Effector CD8-positive, alpha-beta T cell (primary cell): ENCODE measurements around the gene USP19.
A peak's percentile ranks its signal among the peaks of the same experiment; 100 is the strongest.

Source experiments
- DNase-seq: peaks from one replicate; lab custom pipeline; 2025; lab: John Stamatoyannopoulos, UW
- total RNA-seq, 4 experiments: gene quantifications; one replicate each; lab custom pipeline; 2026; lab: John Stamatoyannopoulos, UW

Gene USP19, protein sequence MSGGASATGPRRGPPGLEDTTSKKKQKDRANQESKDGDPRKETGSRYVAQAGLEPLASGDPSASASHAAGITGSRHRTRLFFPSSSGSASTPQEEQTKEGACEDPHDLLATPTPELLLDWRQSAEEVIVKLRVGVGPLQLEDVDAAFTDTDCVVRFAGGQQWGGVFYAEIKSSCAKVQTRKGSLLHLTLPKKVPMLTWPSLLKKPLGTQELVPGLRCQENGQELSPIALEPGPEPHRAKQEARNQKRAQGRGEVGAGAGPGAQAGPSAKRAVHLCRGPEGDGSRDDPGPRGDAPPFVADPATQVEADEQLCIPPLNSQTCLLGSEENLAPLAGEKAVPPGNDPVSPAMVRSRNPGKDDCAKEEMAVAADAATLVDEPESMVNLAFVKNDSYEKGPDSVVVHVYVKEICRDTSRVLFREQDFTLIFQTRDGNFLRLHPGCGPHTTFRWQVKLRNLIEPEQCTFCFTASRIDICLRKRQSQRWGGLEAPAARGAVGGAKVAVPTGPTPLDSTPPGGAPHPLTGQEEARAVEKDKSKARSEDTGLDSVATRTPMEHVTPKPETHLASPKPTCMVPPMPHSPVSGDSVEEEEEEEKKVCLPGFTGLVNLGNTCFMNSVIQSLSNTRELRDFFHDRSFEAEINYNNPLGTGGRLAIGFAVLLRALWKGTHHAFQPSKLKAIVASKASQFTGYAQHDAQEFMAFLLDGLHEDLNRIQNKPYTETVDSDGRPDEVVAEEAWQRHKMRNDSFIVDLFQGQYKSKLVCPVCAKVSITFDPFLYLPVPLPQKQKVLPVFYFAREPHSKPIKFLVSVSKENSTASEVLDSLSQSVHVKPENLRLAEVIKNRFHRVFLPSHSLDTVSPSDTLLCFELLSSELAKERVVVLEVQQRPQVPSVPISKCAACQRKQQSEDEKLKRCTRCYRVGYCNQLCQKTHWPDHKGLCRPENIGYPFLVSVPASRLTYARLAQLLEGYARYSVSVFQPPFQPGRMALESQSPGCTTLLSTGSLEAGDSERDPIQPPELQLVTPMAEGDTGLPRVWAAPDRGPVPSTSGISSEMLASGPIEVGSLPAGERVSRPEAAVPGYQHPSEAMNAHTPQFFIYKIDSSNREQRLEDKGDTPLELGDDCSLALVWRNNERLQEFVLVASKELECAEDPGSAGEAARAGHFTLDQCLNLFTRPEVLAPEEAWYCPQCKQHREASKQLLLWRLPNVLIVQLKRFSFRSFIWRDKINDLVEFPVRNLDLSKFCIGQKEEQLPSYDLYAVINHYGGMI (N-terminal part only)
- total RNA-seq = 158 to 214 (median 179) reads per million in 4 experiments

DNA sequence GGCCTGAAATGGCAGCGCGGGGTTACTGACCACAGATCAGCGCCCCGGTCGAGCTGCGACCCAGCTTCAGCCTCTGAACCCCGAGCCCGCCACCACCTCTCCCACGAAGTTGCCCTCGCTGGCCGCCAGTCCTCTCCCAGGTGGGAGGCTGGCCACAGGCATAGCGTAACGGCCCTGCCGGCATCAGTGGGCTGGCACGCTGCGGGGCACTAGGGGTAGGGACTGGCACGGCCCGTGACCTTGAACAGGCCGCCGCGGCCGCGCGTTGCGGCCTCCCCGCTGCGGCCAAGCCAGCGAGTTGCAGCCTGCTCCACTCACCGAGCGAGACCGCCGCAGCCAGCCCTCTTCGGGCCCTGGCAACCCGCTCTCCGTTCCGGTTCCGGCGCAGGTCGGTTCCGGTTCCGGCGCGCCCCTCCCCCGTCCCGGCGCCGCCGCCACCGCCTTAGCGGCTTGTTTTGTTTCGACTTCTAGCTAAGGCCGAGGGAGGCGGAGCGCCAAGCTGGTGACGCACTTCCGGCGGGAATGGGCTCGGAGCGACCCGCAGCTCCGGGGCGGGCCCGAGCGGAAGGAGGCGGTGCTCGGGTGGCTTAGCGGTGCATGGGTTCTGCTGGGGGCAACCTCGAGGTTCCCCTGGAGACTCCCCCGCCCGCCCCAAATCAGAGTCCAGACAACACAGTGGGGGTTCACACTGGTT, at the start of gene USP19:
USP19 (minus strand) TSS at position 386 of the 694 bp plus-strand sequence. CDS start 1,678 bp downstream, outside the sequence.
- peak; percentile 89 for DNase-seq

DNA sequence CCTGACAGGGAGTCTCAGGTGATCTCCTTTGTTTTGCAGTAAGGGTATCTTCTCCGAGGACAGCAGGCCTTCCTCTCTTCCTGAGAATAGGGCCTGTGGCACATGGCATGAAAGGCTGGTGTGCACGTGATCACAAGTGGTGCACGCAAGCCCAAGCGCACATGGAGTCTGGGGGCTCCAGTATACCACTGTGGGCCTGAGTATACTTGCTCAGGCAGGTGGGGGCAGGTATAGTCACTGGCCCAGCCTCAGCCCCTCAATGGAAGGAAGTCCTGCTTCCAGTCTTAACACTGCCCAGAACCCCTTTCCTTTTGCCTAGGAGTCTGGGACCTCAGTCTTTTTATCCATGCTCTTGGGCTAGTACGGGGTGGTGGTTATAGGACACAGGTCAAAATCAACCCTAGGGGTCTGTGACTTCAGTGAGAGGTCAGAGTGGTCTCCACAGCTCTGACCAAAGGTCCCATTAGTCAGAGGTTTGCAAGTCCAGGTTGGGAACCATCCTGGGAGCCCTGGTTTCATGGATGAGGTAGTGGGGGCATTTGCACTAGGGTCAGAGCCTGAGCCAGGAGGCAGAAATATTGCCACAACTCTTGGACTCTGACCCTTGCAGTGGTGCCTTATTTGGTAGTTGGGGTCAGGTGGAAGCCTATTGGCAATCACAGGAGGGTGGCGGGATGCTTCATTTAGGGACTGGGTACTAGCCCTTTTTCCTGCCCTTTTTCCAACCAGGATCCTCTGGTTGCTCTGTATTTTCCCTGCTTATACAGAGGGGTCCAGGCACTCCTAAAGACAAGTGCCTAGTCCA, 46.3 kb upstream of the USP19 start:
- DNase-seq = no peak

DNA sequence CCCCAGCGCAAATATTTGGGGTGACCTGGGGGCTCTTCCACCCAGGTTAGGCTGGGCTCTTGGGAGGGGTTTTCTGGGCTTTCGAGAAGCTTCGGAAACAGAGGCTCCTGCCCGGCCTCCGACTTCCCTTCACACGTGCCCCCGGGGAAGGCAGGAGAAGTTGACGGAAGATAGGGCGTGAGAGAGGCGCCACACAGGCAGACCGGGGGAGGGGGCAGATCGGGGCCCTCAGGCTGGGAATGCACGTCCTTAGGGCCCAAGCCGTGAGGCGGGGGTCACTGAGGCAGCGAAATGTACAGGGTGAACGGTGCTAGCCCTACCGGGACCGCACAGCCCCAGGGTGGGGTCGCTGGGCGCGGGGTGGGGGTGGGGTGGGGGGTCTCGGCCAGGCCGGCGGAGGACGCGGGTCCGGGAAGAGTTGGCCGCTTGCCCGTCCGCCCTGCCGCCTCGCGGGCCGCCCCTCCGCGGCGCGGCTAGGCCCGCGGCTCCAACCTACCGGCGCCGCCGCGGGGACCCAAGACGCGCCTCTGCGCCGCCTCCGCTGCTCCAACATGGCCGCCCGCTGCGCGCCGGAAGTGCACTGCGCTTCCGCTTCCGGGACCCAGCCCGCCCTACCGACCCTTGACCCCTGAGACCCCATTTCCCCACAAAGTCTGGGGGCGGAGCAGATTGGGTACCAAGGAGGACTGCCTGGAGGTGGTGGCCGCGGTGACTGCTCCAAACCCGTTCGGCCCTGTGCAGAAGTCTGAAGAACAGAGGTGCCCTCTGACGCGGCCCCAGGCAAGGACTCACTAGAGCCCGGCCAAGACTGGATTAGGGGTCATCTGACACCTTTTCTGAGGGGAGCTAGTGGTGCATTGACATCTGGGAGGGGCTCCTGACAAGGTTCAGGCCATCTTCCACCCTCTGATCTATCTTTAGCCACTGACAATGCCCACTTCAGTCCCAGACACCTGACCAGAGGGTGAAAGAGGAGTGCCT, 45.4 kb upstream of the USP19 start, which contains the start of gene CCDC71:
CCDC71 (minus strand) TSS at position 561 of the 981 bp plus-strand sequence. CDS start 2,123 bp downstream, outside the sequence.
- peak; percentile 36 for DNase-seq

DNA sequence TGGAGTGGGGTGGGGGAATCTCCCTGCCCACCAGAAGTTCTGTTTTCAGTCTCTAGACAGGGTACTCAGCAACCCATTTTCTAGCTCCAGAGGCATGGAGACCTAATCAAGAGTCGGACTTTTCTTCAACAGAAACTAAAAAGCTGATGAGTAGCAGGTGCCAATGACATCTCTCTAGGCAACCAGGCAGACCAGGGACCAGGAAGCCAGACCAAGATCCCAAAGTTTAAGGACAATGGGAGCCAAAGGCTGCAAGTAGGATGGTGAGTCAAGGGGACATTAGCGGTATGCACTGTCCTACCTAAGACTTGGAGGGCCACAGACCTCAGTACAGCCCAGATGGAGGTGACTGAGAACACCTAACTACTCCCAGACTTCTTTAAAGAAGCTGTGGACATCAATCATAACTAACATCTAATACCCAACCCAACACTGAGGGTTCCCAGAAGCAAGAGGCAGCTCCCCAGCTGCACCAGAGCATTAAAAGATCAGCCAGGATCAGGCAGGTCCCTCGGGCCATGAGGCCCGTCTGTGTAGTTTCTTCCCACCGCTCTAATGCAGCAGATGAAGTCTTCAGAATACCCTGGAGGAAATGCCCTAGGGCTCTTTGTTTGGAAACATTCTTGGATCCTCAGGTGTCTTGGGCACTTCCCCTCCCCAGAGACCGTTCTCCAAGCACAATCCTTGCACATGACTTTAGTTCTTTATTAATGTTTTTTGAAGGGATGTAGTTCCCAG, 44.5 kb upstream of the USP19 start:
- DNase-seq = no peak

DNA sequence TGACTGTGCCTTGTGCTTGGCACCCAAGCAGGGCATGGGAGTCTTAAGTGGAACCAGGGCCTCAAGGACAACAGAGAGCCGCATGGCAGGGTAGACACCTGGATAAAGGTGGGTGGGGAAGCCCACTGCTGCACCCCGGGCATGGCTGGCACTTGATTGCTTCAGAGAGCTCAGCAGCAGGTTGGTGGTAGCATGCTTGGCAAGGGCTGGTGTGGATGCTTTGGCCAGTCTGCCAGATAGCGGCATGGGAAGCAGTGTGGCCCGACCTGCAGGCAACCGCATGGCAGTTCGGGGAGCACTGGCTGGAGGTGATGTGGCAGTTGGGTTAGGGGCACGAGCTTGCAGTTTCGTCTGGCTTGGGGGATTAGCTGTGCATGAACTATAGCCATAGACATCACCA, 43.0 kb upstream of the USP19 start:
- no peak for DNase-seq

GRCh38 chr3:49162751-49163419, 42.3 kb upstream of the USP19 start:
- DNase-seq = no peak

DNA sequence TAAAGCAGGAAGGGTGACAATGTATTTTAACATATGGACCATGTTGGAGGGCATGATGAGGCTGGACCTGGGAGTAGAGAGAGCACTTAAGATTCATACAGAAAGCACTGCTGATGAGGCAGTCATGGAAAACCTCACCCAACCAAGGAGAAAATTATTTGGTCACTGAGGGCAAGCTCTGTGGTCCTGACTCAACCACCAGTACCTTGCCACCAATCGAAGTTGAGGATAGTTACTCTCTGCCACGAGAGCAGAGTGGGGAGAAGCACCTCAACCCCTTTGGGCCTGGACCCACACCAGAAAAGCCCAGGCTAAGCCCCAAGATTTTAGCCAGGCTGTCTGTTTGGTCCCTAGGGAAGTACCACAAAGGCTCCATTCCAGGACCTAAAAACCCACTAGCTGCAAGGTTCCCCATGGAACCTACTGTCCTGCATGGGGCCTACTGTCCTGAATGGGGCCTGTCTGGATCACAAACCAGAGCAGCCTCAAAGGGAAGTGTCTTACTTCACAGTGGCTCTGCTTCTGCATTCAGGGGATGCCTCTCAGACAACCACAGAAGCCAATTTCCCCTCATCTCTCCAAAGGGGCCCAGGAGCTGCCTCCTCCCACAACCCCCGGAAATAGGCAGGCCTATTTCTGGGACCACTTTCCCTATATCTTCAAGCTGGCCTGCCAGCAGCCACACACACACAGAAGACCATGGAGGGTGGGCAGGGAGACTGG, 41.3 kb upstream of the USP19 start:
- no peak for DNase-seq

GRCh38 chr3:49161197-49161596, 40.6 kb upstream of the USP19 start:
- no peak for DNase-seq

GRCh38 chr3:49158792-49159191, 38.2 kb upstream of the USP19 start:
- DNase-seq = no peak

DNA sequence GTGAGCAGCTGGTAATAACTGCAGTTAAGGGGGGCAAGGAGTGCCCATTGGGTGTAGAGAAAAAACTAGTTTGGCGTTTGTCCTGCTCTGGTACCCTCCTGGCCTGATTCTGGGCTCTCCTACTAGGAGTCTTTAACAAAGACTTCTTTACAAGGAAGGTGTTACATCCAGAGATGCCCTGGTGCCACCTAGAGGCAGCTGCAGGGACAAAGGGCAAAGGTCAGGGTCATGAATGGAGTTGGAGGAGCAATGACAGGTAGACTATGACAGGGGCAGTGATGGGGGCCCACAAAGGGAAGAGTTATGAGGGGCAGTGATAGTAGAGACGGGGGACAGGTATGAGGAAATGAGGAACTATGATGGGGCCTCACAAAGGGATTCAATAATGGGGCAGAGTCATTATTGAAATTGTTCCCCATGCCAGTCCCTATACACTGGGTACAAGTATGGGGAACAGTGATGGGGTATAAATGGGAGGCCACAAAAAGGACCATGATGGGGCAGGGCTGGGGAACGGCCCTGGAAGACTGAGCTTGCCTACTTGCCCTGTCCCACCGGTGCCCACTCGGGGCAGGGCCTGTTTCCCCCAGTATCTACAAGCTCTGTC, 37.6 kb upstream of the USP19 start:
- DNase-seq = peak; percentile 35

GRCh38 chr3:49157289-49157688, 36.7 kb upstream of the USP19 start:
- no peak for DNase-seq

DNA sequence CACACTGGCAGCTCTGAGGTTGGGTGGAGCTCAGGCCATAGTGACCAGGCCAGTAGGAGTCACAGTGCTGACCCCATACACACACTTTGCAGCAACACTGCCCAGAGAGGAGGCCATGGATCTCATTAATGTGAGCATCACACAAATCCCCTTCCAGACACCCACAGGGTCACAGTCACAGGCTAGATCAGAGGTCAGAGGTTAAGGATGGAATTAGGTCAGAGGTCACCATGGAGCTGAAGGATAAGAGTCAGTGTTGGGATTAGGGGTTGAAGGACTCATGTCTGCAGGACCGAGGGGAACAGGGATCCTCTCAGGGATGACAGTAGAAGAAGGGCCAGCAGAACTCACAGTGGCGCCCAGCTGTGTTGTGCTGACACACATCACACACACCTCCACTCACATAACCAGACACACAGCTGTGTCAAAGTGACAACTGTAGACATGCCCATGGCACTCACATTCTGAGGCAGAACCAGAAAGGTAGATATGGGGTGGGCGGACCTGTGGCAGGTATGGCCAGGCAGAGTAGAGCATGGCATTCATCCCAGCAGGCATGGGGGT, 32.8 kb upstream of the USP19 start:
- DNase-seq = no peak

- no peak for DNase-seq
These were observed 31.0 kb upstream of the USP19 start for GRCh38 chr3:49151610-49152009.

GRCh38 chr3:49148159-49148558, 27.5 kb upstream of the USP19 start:
- no peak for DNase-seq

DNA sequence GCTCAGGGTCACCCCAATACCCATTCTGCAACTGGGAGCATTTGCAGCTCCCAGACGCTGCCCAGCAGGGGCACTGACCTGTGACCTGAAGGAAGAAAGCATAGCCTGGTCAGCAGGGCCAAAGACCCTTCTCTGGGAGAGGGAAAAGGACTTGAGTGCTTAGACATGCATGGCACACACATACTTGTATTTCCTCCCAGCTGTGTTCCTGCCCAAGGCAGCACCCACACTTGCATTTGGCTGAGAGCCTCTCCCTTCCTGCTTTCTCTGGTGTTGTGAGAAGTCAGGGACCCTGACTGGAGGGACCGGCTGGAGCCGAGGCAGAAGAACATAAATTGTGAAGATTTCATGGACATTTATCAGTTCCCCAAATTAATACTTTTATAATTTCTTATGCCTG, 19.5 kb upstream of the USP19 start:
- no peak for DNase-seq

- no peak for DNase-seq
These were observed 14.9 kb upstream of the USP19 start for GRCh38 chr3:49135499-49135898.
